GM18858 (cell line): ENCODE measurements around the gene NECTIN2.
"Not testable (repeated sequence)": the region's sequence is repeated elsewhere in the genome, so short reads cannot be mapped to it uniquely, and the experiment has no call there.

Experiments used
- ATAC-seq: cut with Tn5 transposase; IDR thresholded peaks from one replicate; pipeline ENCODE4 v1.9.1; 2021; ENCODE audit not compliant: unreplicated experiment

Gene NECTIN2

GRCh38 chr19:44816301-44816700 is 29.8 kb upstream of the NECTIN2 start:
- ATAC-seq, result no peak

- ATAC-seq, result no peak
These were observed 28.2 kb upstream of the NECTIN2 start for GRCh38 chr19:44817725-44818465.

GRCh38 chr19:44818466-44819031 is 27.5 kb upstream of the NECTIN2 start:
- no peak for ATAC-seq

- no peak for ATAC-seq
These were observed 26.8 kb upstream of the NECTIN2 start for GRCh38 chr19:44819246-44819832.

GRCh38 chr19:44820648-44821609 is 25.2 kb upstream of the NECTIN2 start:
- no peak for ATAC-seq

GRCh38 chr19:44822177-44822576 is 23.9 kb upstream of the NECTIN2 start:
- no peak for ATAC-seq

- no peak for ATAC-seq
These were observed 23.3 kb upstream of the NECTIN2 start for GRCh38 chr19:44822670-44823372.

GRCh38 chr19:44823373-44823698 is 22.8 kb upstream of the NECTIN2 start:
- ATAC-seq, result no peak

- ATAC-seq, result no peak
These were observed 21.3 kb upstream of the NECTIN2 start for GRCh38 chr19:44824761-44825160.

- not testable (repeated sequence) for ATAC-seq
These were observed 13.2 kb upstream of the NECTIN2 start for GRCh38 chr19:44832875-44833274.

- not testable (repeated sequence) for ATAC-seq
These were observed 11.7 kb upstream of the NECTIN2 start for GRCh38 chr19:44834399-44834798.

- ATAC-seq, result no peak
These were observed 6.8 kb upstream of the NECTIN2 start for GRCh38 chr19:44839276-44839675.

- ATAC-seq, result no peak
These were observed 5.3 kb upstream of the NECTIN2 start for GRCh38 chr19:44840811-44841210.

GRCh38 chr19:44841231-44841630 is 4.9 kb upstream of the NECTIN2 start:
- no peak for ATAC-seq

GRCh38 chr19:44845286-44845611 is 848 bp upstream of the NECTIN2 start:
- ATAC-seq, result no peak

- ATAC-seq, result no peak
These were observed 502 bp downstream of the NECTIN2 start for GRCh38 chr19:44846455-44847143.

- no peak for ATAC-seq
These were observed 1.3 kb downstream of the NECTIN2 start for GRCh38 chr19:44847144-44848035.

GRCh38 chr19:44848036-44848811 is 2.1 kb downstream of the NECTIN2 start:
- no peak for ATAC-seq
